Liver (tissue), 9 donors: Measurements from ENCODE around the gene ADAMTS16. TPM values are rescaled to one million over a fixed set of nuclear protein-coding genes. Genes with fewer than 3 reads are reported as not detected.

Experiments used
- DNase-seq: peaks from one replicate; pipeline ENCODE4 v3.0.0-alpha.2; 2017; ENCODE audit warnings: low spot score
- H3K27ac ChIP-seq, 2 donors: one replicate each; pipeline ENCODE4 v1.7.0; 2013; ENCODE audit warnings: inconsistent platforms in 2 of 2, low read length in 2 of 2, control low read depth in 1 of 2, low read depth in 1 of 2, mild to moderate bottlenecking in 1 of 2
- H3K27me3 ChIP-seq, 4 donors: one replicate each; pipeline versions ENCODE4 v1.6.1 to v1.7.0; 2013; ENCODE audit warnings: low read length in 3 of 4, inconsistent platforms in 1 of 4, mild to moderate bottlenecking in 1 of 4, moderate library complexity in 1 of 4; ENCODE audit not compliant: control insufficient read depth in 4 of 4, insufficient read depth in 4 of 4
- H3K36me3 ChIP-seq, 4 donors: one replicate each; pipeline versions ENCODE4 v1.6.1 to v1.7.0; 2013; ENCODE audit warnings: low read length in 3 of 4, mild to moderate bottlenecking in 3 of 4, low read depth in 1 of 4, moderate library complexity in 1 of 4; ENCODE audit not compliant: control insufficient read depth in 4 of 4, insufficient read depth in 3 of 4
- H3K4me1 ChIP-seq, 4 donors: one replicate each; pipeline versions ENCODE4 v1.6.1 to v1.7.0; 2013; ENCODE audit warnings: low read length in 3 of 4, mild to moderate bottlenecking in 3 of 4, moderate library complexity in 1 of 4; ENCODE audit not compliant: control insufficient read depth in 4 of 4, insufficient read depth in 4 of 4
- H3K4me3 ChIP-seq, 3 donors: one replicate each; pipeline versions ENCODE4 v1.6.1 to v1.7.0; 2013; ENCODE audit warnings: low read length in 3 of 3, control low read depth in 1 of 3, low read depth in 1 of 3, mild to moderate bottlenecking in 1 of 3
- H3K9ac ChIP-seq, 2 donors: one replicate each; pipeline ENCODE4 v1.7.0; 2013; ENCODE audit warnings: low read length in 2 of 2, mild to moderate bottlenecking in 2 of 2, moderate library complexity in 2 of 2, control low read depth in 1 of 2, low read depth in 1 of 2
- H3K9me3 ChIP-seq, 4 donors: one replicate each; pipeline versions ENCODE4 v1.6.1 to v1.7.0; 2013; ENCODE audit warnings: low read length in 3 of 4; ENCODE audit not compliant: control insufficient read depth in 4 of 4
- ATF3 ChIP-seq: IDR thresholded peaks from 2 replicates; pipeline ENCODE4 v1.6.1; 2016; ENCODE audit warnings: antibody characterized with exemption
- EGR1 ChIP-seq, 2 donors: IDR thresholded peaks; 2 replicates each; pipeline ENCODE4 v1.6.1; 2016 to 2018; ENCODE audit warnings: antibody characterized with exemption in 2 of 2, low read depth in 2 of 2
- FOXA1 ChIP-seq: IDR thresholded peaks from 2 replicates; pipeline ENCODE4 v1.6.1; 2016; ENCODE audit warnings: antibody characterized with exemption
- FOXA2 ChIP-seq: IDR thresholded peaks from 2 replicates; pipeline ENCODE4 v1.6.1; 2016; ENCODE audit warnings: antibody characterized with exemption
- GABPA ChIP-seq, 2 donors: IDR thresholded peaks in 1 of 2; conservative IDR thresholded peaks in 1 of 2; 2 replicates each; pipeline ENCODE4 v1.6.1; 2016; ENCODE audit warnings: antibody characterized with exemption in 2 of 2, mild to moderate bottlenecking in 1 of 2, moderate library complexity in 1 of 2
- HNF4A ChIP-seq, 2 donors: conservative IDR thresholded peaks; 2 replicates each; pipeline ENCODE4 v1.6.1; 2016; ENCODE audit warnings: antibody characterized with exemption in 2 of 2, mild to moderate bottlenecking in 2 of 2
- HNF4G ChIP-seq: IDR thresholded peaks from 2 replicates; pipeline ENCODE4 v1.6.1; 2016; ENCODE audit warnings: antibody characterized with exemption
- JUND ChIP-seq, 2 donors: IDR thresholded peaks; 2 replicates each; pipeline ENCODE4 v1.6.1; 2016; ENCODE audit warnings: antibody characterized with exemption in 2 of 2
- NR2F2 ChIP-seq: IDR thresholded peaks from 2 replicates; pipeline ENCODE4 v1.6.1; 2016; ENCODE audit warnings: antibody characterized with exemption
- RAD21 ChIP-seq, 2 donors: IDR thresholded peaks; 2 replicates each; pipeline ENCODE4 v1.6.1; 2016; ENCODE audit warnings: antibody characterized with exemption in 2 of 2, mild to moderate bottlenecking in 2 of 2
- RXRA ChIP-seq, 2 donors: IDR thresholded peaks; 2 replicates each; pipeline ENCODE4 v1.6.1; 2017 to 2018; ENCODE audit warnings: antibody characterized with exemption in 2 of 2, mild to moderate bottlenecking in 1 of 2
- SP1 ChIP-seq: IDR thresholded peaks from 2 replicates; pipeline ENCODE4 v1.6.1; 2018; ENCODE audit warnings: antibody characterized with exemption, mild to moderate bottlenecking
- TAF1 ChIP-seq: conservative IDR thresholded peaks from 2 replicates; pipeline ENCODE4 v1.6.1; 2016; ENCODE audit warnings: antibody characterized with exemption, mild to moderate bottlenecking
- YY1 ChIP-seq: IDR thresholded peaks from 2 replicates; pipeline ENCODE4 v1.6.1; 2016; ENCODE audit warnings: antibody characterized with exemption, mild to moderate bottlenecking
- WGBS: extraction: QIAGEN DNeasy Blood & Tissue Kit; methylation state at CpG from one replicate; pipeline ENCODE4 v1.1.7; 2013; 5-methylcytosine and 5-hydroxymethylcytosine counted together
- polyA plus RNA-seq, 2 donors: library from polyadenylated mRNA; stranded (reverse) in 1 of 2; unstranded in 1 of 2; fragments of 200-250 nt in 1 of 2; fragments of >200 nt in 1 of 2; fragmentation: Nextera tagmentation in 1 of 2; extraction: Ambion mirVana in 1 of 2; gene quantifications; one replicate each; pipeline versions ENCODE4 v1.2.1 to v1.2.3, GENCODE V29; 2013 to 2015
- total RNA-seq, 2 donors: library from RNA; depleted of rRNA; stranded (reverse); fragments of >200 nt; gene quantifications; one replicate each; pipeline ENCODE4 v1.2.3, GENCODE V29; 2014
- TF ChIP-seq, protein P1 (sequence below): IDR thresholded peaks from 2 replicates; pipeline ENCODE4 v1.6.1; 2016; ENCODE audit warnings: antibody characterized with exemption
- TF ChIP-seq, protein P2 (sequence below): fragments of 150-350 bp; IDR thresholded peaks from 2 replicates; pipeline ENCODE4 v1.5.1; 2017; ENCODE audit warnings: improper control_type of control experiment, low read depth, low read length; ENCODE audit not compliant: missing input control
- TF ChIP-seq, protein P3 (sequence below): IDR thresholded peaks from 2 replicates; pipeline ENCODE4 v1.6.1; 2016; ENCODE audit warnings: antibody characterized with exemption
- TF ChIP-seq, protein P4 (sequence below): IDR thresholded peaks from 2 replicates; pipeline ENCODE4 v1.6.1; 2016; ENCODE audit warnings: antibody characterized with exemption, mild to moderate bottlenecking
- donor health status: healthy.
- donor health status: healthy.
- donor health status: healthy.
- donor health status: healthy.
- donor health status: healthy.

ADAMTS16 gene
- total and polyA plus RNA-seq, 4 donors: under 0.01 to 0.84 TPM; not detected in 2

DNA sequence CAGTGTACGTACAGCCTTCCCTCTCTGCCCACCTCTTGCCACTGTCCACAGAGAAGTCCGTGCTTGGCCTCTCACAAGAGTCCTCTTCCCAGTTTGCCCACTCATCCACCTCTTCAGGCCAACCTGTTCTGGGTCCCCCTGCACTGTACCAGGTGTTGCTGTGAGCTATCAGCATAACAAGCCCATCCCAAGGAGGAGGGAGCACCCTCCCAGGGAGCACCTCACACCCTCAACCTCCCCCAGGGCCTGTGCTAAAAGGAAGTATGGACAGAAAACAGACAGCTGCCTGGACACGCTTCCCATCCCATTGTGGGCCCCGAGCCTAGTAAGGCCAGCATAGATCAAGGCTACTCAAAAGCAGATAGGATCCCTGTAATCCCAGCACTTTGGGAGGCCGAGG lies 168.2 kb downstream of the ADAMTS16 start:
- DNase-seq: no peak
- 96% methylated on average over 5 of the region's 5 CpGs for WGBS
- TF ChIP-seq EGR1 (IDR thresholded peaks at IDR 0.05; ENCODE audit: low read depth in 2 of 2) (no peak), HNF4G (no peak), HNF4A (conservative IDR thresholded peaks at IDR 0.05) (no peak), FOXA2 (no peak), GABPA (IDR thresholded peaks at IDR 0.05 in 1 of 2, conservative IDR thresholded peaks at IDR 0.05 in 1 of 2) (no peak), SP1 (no peak), TAF1 (no peak), ATF3 (no peak), FOXA1 (no peak), JUND (IDR thresholded peaks at IDR 0.05) (no peak), NR2F2 (no peak), YY1 (no peak)
- TF ChIP-seq, protein P1, sequence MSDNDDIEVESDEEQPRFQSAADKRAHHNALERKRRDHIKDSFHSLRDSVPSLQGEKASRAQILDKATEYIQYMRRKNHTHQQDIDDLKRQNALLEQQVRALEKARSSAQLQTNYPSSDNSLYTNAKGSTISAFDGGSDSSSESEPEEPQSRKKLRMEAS: no peak
- TF ChIP-seq, protein P2, sequence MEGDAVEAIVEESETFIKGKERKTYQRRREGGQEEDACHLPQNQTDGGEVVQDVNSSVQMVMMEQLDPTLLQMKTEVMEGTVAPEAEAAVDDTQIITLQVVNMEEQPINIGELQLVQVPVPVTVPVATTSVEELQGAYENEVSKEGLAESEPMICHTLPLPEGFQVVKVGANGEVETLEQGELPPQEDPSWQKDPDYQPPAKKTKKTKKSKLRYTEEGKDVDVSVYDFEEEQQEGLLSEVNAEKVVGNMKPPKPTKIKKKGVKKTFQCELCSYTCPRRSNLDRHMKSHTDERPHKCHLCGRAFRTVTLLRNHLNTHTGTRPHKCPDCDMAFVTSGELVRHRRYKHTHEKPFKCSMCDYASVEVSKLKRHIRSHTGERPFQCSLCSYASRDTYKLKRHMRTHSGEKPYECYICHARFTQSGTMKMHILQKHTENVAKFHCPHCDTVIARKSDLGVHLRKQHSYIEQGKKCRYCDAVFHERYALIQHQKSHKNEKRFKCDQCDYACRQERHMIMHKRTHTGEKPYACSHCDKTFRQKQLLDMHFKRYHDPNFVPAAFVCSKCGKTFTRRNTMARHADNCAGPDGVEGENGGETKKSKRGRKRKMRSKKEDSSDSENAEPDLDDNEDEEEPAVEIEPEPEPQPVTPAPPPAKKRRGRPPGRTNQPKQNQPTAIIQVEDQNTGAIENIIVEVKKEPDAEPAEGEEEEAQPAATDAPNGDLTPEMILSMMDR: no peak
- TF ChIP-seq, protein P3, sequence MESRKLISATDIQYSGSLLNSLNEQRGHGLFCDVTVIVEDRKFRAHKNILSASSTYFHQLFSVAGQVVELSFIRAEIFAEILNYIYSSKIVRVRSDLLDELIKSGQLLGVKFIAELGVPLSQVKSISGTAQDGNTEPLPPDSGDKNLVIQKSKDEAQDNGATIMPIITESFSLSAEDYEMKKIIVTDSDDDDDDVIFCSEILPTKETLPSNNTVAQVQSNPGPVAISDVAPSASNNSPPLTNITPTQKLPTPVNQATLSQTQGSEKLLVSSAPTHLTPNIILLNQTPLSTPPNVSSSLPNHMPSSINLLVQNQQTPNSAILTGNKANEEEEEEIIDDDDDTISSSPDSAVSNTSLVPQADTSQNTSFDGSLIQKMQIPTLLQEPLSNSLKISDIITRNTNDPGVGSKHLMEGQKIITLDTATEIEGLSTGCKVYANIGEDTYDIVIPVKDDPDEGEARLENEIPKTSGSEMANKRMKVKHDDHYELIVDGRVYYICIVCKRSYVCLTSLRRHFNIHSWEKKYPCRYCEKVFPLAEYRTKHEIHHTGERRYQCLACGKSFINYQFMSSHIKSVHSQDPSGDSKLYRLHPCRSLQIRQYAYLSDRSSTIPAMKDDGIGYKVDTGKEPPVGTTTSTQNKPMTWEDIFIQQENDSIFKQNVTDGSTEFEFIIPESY: no peak
- no peak overlapping the region for H3K4me3 ChIP-seq
- no peaks in the 10 kb centered on the region for H3K36me3 ChIP-seq
- H3K9ac ChIP-seq: no peak overlapping the region
- no peak overlapping the region for H3K27ac ChIP-seq
- H3K27me3 ChIP-seq: no peaks in the 10 kb centered on the region
- H3K4me1 ChIP-seq: peaks cover 2 to 16% (median 10%) of the 10 kb centered on the region in 4 donors
- no peaks in the 10 kb centered on the region for H3K9me3 ChIP-seq

DNA sequence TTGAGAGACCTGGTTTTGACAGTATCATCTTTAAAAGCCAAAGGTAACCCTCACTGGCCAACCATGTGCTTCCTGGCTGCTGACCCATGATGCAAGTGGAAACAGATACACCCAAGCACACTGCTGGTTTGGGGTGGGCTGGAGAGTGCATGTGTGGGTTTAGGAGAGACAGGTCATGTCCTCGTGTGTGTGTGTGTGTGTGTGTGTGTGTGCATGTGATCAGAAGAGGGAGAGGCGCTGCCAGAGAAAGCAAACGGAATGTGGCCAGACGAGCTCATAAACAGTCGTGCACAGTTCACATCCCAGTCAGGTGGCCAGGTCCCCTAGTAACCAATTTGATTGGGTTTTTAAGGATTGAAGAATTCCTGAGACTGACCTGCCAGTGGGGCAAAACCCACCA lies 169.5 kb downstream of the ADAMTS16 start:
- WGBS: 56% methylated on average over 5 of the region's 5 CpGs
- TF ChIP-seq FOXA1: no peak
- TF ChIP-seq JUND (IDR thresholded peaks at IDR 0.05): no peak
- TF ChIP-seq, protein P3: no peak
- TF ChIP-seq GABPA (IDR thresholded peaks at IDR 0.05 in 1 of 2, conservative IDR thresholded peaks at IDR 0.05 in 1 of 2): no peak
- TF ChIP-seq SP1: no peak
- no peak for TF ChIP-seq RXRA (IDR thresholded peaks at IDR 0.05)
- no peak for TF ChIP-seq EGR1 (IDR thresholded peaks at IDR 0.05; ENCODE audit: low read depth in 2 of 2)
- no peak for TF ChIP-seq NR2F2
- no peak for TF ChIP-seq TAF1
- no peak for TF ChIP-seq YY1
- TF ChIP-seq HNF4A (conservative IDR thresholded peaks at IDR 0.05): no peak
- TF ChIP-seq, protein P1: no peak
- no peak for TF ChIP-seq ATF3
- TF ChIP-seq FOXA2: no peak
- TF ChIP-seq RAD21 (IDR thresholded peaks at IDR 0.05): no peak
- TF ChIP-seq, protein P2: no peak
- TF ChIP-seq, protein P4, sequence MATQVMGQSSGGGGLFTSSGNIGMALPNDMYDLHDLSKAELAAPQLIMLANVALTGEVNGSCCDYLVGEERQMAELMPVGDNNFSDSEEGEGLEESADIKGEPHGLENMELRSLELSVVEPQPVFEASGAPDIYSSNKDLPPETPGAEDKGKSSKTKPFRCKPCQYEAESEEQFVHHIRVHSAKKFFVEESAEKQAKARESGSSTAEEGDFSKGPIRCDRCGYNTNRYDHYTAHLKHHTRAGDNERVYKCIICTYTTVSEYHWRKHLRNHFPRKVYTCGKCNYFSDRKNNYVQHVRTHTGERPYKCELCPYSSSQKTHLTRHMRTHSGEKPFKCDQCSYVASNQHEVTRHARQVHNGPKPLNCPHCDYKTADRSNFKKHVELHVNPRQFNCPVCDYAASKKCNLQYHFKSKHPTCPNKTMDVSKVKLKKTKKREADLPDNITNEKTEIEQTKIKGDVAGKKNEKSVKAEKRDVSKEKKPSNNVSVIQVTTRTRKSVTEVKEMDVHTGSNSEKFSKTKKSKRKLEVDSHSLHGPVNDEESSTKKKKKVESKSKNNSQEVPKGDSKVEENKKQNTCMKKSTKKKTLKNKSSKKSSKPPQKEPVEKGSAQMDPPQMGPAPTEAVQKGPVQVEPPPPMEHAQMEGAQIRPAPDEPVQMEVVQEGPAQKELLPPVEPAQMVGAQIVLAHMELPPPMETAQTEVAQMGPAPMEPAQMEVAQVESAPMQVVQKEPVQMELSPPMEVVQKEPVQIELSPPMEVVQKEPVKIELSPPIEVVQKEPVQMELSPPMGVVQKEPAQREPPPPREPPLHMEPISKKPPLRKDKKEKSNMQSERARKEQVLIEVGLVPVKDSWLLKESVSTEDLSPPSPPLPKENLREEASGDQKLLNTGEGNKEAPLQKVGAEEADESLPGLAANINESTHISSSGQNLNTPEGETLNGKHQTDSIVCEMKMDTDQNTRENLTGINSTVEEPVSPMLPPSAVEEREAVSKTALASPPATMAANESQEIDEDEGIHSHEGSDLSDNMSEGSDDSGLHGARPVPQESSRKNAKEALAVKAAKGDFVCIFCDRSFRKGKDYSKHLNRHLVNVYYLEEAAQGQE: no peak
- no peak for TF ChIP-seq HNF4G
- Histone ChIP-seq H3K4me1 (peaks cover 5 to 19% (median 13%) of the 10 kb centered on the region in 4 donors), H3K9me3 (no peaks in the 10 kb centered on the region), H3K27ac (no peak overlapping the region), H3K9ac (no peak overlapping the region), H3K4me3 (no peak overlapping the region), H3K27me3 (no peaks in the 10 kb centered on the region), H3K36me3 (no peaks in the 10 kb centered on the region)
- no peak for DNase-seq
